Adrenal gland (tissue), 5 donors: ENCODE results near the gene TMEM9.

Experiments
- CTCF ChIP-seq, 6 experiments: fragments of 450-650 bp in 4 of 6; fragments of 200-600 bp in 2 of 6; sonication (generic) in 1 of 6; IDR thresholded peaks; 1 replicate in 5 of 6; 2 replicates in 1 of 6; pipeline versions ENCODE4 v1.5.1 to v1.8.0; 2016 to 2021; ENCODE audit warnings: antibody characterized with exemption in 6 of 6, mild to moderate bottlenecking in 2 of 6, moderate library complexity in 1 of 6
- POLR2A ChIP-seq, 2 donors: fragments of 450-650 bp; IDR thresholded peaks; one replicate each; pipeline ENCODE4 v1.6.1; 2017; ENCODE audit warnings: antibody characterized with exemption in 2 of 2, mild to moderate bottlenecking in 2 of 2, moderate library complexity in 1 of 2
- donor health status: DM: no; HTN: no; CAD: no.

DNA sequence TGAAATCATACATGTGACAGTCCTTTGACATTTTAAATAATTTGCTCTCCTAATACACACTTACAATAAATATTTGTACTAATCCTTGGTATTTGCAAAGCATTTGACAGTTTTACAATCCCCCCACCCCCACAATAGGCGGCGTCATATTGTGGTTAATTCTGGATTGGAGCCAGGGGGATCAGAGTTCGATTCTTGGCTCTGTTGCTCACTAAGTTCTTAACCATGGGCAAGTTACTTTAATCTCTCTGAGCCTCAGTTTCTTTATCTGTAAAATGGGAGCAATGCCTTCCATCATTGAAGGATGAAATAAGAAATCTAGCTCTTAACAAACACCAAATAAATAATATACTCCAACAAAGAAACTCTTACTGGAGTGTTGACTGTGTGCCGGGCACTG is 65.9 kb downstream of the TMEM9 start:
- TF ChIP-seq CTCF (IDR thresholded peaks at IDR 0.05) (no peak), POLR2A (IDR thresholded peaks at IDR 0.05) (no peak)
